ENCODE data around the gene SLC37A1. TPM values are rescaled to one million over a fixed set of nuclear protein-coding genes. Genes with fewer than 3 reads are reported as not detected.
"Not testable (repeated sequence)": the region's sequence is repeated elsewhere in the genome, so short reads cannot be mapped to it uniquely, and the experiment has no call there.

The SLC37A1 gene
- 10 to 100 TPM in 2 of 4 donors, 1 to 10 TPM in 2; 7.1 to 10.5 (median 9.5) TPM for polyA plus RNA-seq (ENCODE audit: insufficient read length in 4 of 4)

DNA sequence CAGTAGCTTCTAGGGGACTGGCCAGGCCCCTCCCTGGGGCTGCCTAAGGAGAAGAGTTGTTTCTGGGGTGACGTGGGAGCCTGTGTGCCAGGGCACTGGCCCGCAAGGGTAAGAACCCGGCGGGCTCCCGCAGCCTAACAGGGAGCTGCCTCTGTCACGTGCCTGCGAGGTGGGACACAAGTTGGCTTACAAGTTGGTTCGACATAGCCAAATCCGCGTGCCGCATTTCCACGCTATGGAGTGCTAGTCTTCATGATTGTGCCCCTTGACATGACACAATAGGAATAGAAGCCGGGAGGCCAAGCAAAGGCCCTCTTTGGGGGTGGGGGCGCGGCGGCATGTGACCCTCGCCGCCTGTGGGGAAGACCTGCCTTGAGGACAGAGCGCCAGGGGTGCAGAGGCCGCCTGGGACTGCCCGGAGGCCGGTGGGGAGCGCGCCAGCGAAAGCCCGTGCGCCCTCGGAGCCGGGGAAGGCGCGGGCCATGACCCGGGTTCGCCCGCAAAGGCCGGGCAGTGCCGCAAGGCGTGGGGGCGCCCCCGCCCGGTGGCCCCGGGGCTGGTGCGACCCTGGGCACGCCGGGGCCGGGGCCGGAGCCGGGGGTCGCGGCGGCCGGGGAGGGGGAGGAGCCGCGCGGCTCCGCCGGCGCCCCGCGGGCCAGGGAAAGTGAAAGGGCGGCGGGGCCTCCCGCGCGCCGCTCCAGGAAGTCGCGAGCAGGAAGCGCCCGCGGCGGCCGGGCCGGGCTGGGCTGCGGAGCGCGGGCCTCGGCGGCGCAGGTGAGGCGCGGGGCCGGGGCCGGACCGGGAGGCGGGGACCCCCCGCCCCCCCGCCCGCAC is at the start of gene SLC37A1:
Gene SLC37A1 (plus strand): TSS at position 702 of the 834 bp plus-strand sequence. CDS start 4,603 bp downstream, outside the sequence.
- no peak for DNase-seq (ENCODE audit: low read depth in 4 of 4, low spot score in 2 of 4)

DNA sequence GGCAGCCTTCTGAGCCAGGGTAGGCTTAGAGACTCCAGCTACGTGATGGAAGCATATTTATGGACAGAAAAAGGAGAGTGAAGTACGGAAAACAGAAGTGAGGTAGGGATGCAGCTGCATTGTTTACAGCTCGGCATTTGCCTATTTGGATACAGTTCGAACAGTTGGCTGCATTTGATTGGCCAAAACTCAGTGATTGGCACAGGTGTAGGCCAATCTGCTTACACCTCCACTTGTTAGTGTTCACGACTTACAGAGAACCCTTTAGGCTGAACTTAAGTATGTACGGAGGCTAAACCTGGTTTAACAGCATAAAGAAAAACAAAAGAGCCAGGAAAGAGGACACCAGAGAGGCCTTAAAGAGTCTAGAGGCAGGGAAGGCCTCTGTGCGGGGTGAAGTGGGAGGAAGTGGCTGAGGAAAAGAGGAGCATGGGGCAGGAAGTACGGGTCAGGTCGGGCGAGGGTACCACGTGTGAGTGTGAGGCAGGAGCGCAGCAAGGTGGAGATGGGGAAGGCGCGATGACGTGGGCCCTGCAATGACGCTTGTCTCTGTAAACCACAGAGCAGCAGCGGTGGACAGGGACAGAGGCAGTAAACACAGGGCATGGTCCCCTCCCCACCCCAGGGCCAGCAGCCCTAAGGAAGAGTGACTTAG is 49.7 kb upstream of the SLC37A1 start:
- DNase-seq (ENCODE audit: low read depth in 4 of 4, low spot score in 2 of 4): no peak

DNA sequence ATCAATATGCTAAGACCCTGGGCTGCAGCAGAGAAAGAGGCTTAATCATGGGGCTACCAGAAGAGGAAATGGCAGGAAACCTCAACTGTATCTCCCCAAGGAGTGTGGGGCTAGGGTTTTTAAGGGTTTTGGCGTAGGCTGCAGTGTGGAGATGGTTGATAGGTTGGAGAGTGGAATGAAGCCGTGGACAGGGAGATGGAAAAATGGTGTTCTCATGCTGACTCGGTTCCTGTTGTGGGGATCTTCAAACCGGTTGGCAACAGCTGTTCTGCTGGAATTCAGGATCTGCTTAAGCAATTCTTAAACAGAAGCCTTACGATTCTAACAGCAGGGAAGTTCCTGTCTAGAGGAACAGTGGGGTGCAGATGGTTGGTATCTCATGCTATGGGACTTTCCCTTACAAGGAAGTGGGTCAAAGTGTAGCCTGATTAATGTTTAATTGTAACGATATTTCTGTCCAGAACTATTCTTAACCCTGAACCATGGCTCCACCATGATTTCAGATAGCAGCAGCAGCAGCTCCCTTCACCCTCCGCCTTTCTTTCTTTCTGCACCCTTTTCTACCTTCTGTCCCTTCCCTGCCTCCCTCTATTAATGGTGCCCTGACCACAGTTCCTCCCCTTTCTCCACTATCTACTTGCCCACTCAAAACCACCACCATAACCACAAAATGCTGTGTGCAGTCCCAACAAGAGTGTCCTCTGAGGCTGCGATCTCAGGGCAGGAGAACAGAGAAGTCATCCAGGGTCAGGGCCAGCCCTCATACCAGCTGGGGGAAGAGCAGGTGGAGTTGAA is 48.4 kb upstream of the SLC37A1 start:
- DNase-seq (ENCODE audit: low read depth in 4 of 4, low spot score in 2 of 4): no peak

DNA sequence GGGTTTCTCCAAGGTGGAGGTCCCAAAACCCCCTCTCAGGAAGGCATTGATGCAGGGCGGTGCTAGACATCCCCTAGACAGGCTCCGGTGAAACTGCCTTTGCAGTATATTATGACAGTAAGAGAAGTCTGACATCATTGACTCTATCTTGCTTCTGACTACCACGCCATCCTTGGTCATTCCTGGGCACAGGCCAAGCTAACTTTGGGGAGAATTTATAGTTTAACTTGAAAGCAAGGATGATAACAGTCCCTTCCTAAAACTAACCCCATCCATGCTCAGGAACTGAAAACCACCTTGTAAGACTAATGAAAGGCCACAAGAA is 47.9 kb upstream of the SLC37A1 start:
- DNase-seq (ENCODE audit: low read depth in 4 of 4, low spot score in 2 of 4): no peak

DNA sequence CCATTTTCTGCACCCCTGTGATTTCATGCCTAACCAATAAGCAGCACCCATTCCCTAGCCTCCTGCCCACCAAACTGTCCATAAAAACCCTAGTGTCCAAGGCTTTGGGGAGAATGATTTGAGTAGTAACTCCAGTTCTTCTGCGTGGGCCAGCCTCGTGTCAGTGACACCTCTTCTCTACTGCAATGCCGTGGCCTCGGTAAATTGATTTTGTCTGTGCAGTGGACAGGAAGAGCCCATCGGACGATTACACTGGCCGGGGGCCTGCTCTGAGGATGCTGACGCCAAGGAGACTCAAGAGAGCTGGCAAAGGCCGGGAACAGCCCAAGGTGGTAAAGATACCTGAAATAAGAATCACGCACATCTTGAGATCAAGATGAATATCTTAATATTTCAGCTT is 47.0 kb upstream of the SLC37A1 start:
- no peak for DNase-seq (ENCODE audit: low read depth in 4 of 4, low spot score in 2 of 4)

DNA sequence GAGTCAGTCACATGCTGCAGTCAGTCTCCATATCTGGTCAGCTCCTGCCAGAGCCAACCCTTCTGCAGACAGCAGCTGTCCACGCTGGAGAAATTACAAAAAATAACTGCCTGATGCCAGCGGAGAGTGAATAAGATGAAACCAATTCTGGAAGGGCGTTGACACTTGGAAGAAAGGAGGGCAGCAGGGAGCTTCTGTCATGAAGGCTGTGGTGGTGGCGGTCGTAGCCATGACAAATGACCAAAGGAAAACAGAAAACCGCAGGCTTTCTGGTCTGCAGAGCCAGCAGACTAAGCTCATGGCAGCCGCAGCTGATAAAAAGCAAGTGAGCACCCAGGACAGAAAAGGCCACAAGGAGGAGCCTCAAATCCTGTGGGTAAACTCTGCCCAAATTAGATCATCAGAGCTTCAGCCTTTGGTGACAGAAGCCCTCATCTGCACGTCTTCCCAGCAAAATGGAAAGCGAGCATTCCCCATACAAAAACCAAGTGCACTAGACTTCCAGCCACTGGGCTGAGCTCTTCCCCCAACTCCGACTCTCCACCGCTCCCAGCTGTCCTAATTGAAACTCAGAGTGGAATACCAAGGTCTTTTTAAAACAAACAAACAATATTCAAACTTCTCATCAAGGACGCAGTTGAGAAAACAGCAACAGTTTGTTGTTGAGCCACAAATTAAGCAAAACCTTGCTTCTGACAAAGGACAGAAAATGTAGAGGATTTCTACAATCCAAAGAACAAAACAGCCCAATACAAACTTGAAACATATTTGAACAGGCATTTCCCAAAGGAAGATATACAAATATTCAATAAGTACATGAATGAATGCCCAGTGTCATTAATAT is 46.3 kb upstream of the SLC37A1 start:
- DNase-seq (ENCODE audit: low read depth in 4 of 4, low spot score in 2 of 4): no peak

DNA sequence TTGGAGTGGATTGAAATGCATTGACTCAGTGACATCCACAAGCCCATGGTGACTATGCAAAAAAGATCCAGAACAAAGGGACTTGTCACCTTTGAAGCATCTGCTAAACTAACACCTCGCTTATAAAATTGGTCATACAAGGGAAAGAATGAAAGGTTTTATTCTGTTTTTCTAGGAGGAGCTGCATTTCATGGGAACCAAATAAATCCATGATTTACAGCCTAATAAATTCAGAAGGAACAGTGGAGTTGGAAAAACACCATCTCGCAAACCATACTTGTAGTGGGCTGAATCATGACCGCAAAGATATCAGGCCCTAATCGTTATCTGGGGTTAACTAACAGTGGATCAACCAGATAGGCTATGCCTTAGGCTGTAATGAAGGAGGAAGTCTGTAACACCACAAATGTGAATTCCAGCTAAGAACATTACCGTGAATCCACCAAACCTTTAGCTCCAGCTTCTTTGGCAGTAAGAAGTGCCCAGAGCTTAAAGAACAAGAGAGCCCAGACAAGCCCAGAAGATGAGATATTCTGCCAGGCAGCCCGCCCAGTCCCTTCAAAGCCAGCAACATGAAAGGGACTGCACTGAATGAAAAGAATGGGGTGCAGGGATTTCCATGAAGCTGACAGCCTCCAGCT is 45.0 kb upstream of the SLC37A1 start:
- no peak for DNase-seq (ENCODE audit: low read depth in 4 of 4, low spot score in 2 of 4)

DNA sequence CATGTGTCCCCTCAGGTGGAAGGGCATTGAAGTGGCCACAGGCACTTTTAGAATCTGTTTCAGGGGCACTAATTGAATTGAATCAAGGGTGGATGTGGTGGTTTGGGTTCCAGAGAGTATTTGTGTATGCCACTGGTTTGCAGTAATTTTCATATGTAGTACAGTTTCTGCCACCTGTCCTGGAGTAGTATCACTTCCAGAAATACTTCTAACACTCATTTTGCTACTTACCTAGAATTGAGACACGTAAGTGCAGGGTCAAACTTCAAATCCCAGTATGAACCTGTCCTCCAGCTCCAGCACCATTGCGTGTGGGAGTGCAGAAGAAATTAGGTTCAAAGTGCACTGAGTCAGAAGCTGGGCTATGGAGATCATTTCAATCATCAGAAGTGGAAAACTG is 44.4 kb upstream of the SLC37A1 start:
- no peak for DNase-seq (ENCODE audit: low read depth in 4 of 4, low spot score in 2 of 4)

DNA sequence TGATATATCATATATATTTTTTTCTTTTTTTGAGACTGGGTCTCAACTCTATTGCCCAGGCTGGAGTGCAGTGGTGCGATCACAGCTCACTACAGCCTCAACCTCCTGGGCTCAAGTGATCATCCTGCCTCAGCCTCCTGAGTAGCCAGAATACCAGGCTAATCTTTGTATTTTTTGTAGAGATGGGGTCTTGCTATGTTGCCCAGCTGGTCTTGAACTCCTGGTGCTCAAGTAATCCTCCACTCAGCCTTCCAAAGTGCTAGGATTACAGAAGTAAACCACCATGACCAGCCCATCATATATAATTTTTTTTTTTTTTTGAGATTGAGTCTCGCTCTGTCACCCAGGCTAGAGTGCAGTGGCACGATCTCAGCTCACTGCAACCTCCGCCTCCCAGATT is 43.9 kb upstream of the SLC37A1 start:
- DNase-seq (ENCODE audit: low read depth in 4 of 4, low spot score in 2 of 4): not testable (repeated sequence)

DNA sequence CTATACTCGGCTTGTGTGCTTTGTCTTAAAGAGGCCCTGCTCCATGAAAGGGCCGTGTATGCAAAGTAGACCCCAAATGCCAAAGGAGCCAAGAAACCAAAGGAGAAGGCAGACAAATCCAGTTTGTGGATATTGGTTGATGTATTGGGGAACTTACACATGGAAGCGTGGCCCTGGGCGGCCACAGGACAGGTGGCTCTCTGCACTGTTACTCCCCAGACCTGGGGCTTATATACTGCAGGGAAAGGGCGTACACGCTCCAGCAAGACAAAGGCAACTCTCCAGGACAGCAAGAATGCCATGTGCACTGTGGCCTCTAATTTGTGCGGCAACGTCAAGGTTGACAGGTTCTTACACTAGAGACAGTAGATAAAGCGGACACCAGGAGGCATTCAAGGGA is 42.4 kb upstream of the SLC37A1 start:
- no peak for DNase-seq (ENCODE audit: low read depth in 4 of 4, low spot score in 2 of 4)

DNA sequence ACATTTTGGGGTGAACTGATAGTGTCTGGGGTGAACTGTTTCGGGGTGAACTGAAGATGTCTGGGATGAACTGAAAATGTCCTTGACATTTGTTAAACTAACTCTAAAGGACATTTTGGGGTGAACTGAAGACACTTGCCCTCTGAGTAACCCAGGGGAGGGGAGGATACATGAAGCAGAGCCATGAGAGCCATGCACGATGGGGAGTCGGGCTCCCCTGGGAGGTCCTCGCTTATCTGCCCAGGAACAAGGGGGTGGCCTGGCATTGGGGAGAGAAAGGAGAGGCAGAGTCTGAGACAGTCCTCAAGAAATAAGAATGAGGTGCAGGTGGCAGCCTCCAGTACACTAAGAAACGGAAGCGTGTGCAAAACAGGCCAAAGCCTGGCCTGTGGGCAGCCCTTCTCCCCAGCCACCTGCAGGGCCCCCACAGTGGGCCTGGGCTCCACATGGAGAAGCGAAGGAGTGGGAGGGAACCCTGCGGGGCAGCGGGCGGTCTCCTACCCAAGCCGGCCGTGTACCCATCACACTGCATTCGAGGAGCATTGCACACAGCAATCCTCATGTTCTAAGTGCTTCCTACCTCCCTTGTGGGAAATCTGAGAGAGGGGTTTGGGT is 41.8 kb upstream of the SLC37A1 start:
- DNase-seq (ENCODE audit: low read depth in 4 of 4, low spot score in 2 of 4): no peak

DNA sequence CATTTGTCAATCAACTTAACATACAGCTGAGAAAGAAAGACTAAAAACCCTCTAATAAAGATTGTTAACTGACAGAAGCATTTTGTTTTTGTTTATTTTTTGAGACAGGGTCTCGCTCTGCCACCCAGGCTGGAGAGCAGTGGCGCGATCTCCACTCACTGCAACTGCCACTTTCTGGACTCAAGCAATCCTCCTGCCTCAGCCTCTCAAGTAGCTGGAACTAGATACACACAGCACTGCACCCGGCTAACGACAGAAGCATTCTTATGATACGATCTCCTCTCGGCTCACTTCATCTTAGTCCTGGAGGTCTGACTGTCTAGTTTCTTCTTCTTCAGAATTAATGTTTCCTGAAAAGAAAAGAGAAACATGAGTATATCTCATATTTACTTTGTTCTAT is 41.1 kb upstream of the SLC37A1 start:
- no peak for DNase-seq (ENCODE audit: low read depth in 4 of 4, low spot score in 2 of 4)

DNA sequence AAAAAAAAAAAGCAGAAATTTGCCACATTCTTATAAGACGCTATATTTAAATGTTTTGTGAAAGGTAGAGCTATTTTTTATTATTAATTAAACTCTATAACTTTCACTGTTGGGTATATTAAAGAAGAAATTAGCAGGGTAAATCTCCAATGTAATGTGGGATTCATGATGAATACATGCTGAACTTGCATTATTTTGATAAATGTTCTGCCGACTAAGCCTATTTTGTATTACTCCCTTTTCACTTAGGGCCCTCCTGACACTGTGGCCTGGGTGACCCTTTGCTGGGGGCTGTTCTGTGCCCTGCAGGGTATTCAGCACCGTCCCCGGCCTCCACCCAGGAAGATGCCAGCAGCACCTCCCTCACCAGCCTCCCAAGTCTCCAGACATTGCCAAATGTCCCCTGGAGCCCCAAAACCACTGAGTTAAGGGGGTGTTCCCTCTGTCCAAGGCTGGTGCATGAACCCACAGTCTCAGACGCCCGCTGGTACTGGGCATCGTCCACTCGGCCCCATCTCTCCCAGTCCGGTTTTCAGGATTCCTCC is 40.1 kb upstream of the SLC37A1 start:
- no peak for DNase-seq (ENCODE audit: low read depth in 4 of 4, low spot score in 2 of 4)

DNA sequence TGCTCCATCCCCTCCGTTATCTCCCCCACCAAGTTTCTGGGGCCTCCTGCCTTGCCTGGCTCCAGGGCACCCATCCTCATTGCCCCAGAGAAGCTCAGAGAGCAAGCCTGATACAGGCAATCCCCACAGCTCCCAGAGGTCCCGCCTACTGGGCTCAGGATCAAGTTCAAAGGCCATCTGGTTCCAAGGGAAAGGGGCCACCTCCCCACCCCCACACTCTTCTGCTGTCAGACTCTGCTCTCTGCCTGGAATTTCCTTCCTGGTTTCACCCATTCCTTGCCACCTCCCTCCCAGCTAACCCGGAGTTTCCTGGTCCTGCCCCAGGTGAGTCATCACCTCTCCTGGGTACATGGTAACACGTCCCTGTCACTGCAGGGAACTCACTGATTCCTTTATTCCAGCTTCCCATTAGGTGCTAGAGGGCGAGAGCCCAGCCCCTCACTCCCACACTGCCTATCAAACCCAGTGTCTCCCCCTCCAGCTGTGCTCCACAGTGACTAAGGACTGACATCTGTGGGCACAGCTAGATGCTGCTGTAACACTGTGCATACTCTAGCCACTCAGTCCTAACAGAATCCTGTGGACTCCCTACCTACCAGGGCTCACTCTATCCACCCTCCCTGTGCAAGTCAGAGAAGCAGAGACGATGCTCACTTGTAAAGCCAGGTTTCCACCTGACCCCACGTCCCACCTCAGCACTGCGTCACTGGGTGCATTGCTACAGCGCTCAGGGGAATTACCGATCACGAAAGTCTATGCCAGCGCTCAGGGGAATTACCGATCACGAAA is 39.4 kb upstream of the SLC37A1 start:
- no peak for DNase-seq (ENCODE audit: low read depth in 4 of 4, low spot score in 2 of 4)

DNA sequence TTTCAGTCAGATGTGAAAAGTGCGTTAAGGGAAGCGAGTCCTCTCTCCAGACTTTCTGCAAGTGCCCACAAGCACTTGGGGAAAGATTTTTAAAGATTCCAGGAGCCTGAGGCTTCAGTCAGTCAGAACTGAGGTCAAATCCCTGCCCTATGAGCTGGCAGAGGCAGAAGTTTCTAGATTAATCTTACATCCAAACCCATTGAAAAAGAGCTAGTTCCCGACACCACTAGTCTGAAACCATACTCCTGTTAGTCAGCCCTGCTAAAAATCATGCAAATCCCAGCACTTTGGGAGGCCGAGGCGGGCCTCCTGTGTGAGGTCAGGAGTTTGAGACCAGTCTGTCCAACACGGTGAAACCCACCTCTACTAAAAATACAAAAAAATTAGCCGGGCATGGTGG is 38.6 kb upstream of the SLC37A1 start:
- no peak for DNase-seq (ENCODE audit: low read depth in 4 of 4, low spot score in 2 of 4)

DNA sequence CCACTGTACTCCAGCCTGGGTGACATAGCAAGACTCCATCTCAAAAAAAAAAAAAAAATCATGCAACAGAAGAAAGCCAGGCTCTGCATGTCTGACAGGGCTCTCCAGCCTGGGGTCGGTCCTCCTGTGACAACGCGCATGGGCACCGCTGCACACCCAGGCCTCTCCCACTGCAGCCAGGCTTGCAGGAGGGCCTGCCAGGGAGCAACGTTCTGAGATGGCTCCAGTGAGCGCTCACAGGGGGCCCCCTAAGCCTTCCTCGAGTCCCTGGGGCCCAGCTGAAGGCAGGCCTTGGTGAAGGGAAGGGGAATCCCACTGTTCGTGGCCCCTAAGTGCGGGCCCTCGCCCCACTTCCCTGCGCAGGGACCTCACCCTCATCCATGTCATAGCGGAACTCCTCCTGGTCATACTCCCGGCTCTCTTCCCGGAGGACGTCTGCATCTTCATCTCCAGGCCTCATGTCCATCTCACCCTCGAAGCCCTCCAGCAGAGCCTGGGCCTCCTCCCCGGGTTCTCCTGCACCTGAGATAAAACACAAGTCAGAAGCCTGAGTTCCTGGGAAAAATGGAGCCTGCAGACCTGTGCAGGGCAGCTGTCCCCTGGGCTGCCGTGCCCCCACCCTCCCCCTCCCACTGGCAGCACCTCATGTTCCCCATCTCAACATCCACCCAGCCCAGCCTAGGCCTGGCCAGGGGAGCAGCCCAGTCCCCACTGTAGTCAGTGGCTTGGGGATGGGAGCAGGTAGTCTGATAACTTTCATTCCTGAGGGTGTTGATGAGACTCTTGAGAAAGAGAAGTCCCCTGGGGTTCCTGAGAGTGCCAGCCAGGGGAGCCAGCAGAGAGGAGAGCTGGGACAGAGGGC is 37.9 kb upstream of the SLC37A1 start:
- DNase-seq (ENCODE audit: low read depth in 4 of 4, low spot score in 2 of 4): no peak
